CD4-positive, alpha-beta T cell treated with Interleukin-2 at 100 ng/mL for 4 hours (primary cell): ENCODE data around the gene USP17L22.
"Not testable (repeated sequence)": the region's sequence is repeated elsewhere in the genome, so short reads cannot be mapped to it uniquely, and the experiment has no call there.

Experiments
- DNase-seq: peaks from one replicate; pipeline ENCODE4 v3.0.0-alpha.2; 2020; ENCODE audit warnings: low spot score

The USP17L22 gene, protein sequence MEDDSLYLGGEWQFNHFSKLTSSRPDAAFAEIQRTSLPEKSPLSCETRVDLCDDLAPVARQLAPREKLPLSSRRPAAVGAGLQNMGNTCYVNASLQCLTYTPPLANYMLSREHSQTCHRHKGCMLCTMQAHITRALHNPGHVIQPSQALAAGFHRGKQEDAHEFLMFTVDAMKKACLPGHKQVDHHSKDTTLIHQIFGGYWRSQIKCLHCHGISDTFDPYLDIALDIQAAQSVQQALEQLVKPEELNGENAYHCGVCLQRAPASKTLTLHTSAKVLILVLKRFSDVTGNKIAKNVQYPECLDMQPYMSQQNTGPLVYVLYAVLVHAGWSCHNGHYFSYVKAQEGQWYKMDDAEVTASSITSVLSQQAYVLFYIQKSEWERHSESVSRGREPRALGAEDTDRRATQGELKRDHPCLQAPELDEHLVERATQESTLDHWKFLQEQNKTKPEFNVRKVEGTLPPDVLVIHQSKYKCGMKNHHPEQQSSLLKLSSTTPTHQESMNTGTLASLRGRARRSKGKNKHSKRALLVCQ

DNA sequence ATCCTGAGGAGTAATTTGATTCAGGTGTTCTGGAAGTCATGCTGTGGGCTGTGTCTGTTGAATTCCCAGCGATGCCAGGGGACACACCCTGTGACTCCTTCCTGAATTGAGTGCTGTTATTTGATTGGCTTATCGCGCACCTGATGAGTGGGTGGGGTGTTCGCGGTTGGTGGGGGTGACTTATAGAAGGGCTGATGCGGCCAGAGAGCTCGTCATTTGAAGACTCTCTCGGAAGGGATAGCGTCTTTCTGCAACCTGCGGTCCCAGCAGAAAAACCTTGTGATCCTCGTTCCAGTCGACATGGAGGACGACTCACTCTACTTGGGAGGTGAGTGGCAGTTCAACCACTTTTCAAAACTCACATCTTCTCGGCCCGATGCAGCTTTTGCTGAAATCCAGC, at the start of gene USP17L22:
USP17L22 (plus strand) TSS at position 301 of the 400 bp plus-strand sequence; CDS start at position 301, 0 bp downstream.
- DNase-seq: not testable (repeated sequence)

DNA sequence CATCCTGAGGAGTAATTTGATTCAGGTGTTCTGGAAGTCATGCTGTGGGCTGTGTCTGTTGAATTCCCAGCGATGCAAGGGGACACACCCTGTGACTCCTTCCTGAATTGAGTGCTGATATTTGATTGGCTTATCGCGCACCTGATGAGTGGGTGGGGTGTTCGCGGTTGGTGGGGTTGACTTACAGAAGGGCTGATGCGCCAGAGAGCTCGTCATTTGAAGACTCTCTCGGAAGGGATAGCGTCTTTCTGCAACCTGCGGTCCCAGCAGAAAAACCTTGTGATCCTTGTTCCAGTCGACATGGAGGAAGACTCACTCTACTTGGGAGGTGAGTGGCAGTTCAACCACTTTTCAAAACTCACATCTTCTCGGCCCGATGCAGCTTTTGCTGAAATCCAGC, 47.6 kb upstream of the USP17L22 start, which contains the start of gene USP17L12:
USP17L12 (plus strand) TSS at position 301 of the 400 bp plus-strand sequence; CDS start at position 301, 0 bp downstream.
- not testable (repeated sequence) for DNase-seq

DNA sequence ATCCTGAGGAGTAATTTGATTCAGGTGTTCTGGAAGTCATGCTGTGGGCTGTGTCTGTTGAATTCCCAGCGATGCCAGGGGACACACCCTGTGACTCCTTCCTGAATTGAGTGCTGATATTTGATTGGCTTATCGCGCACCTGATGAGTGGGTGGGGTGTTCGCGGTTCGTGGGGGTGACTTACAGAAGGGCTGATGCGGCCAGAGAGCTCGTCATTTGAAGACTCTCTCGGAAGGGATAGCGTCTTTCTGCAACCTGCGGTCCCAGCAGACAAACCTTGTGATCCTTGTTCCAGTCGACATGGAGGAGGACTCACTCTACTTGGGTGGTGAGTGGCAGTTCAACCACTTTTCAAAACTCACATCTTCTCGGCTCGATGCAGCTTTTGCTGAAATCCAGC, 42.8 kb upstream of the USP17L22 start, which contains the start of gene USP17L13:
USP17L13 (plus strand) TSS at position 301 of the 400 bp plus-strand sequence; CDS start at position 301, 0 bp downstream.
- DNase-seq: not testable (repeated sequence)

DNA sequence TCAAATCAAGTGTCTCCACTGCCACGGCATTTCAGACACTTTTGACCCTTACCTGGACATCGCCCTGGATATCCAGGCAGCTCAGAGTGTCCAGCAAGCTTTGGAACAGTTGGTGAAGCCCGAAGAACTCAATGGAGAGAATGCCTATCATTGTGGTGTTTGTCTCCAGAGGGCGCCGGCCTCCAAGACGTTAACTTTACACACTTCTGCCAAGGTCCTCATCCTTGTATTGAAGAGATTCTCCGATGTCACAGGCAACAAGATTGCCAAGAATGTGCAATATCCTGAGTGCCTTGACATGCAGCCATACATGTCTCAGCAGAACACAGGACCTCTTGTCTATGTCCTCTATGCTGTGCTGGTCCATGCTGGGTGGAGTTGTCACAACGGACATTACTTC, 37.2 kb upstream of the USP17L22 start:
- not testable (repeated sequence) for DNase-seq

DNA sequence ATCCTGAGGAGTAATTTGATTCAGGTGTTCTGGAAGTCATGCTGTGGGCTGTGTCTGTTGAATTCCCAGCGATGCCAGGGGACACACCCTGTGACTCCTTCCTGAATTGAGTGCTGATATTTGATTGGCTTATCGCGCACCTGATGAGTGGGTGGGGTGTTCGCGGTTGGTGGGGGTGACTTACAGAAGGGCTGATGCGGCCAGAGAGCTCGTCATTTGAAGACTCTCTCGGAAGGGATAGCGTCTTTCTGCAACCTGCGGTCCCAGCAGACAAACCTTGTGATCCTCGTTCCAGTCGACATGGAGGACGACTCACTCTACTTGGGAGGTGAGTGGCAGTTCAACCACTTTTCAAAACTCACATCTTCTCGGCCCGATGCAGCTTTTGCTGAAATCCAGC, 33.3 kb upstream of the USP17L22 start, which contains the start of gene USP17L15:
USP17L15 (plus strand) TSS at position 301 of the 400 bp plus-strand sequence; CDS start at position 301, 0 bp downstream.
- DNase-seq: not testable (repeated sequence)

DNA sequence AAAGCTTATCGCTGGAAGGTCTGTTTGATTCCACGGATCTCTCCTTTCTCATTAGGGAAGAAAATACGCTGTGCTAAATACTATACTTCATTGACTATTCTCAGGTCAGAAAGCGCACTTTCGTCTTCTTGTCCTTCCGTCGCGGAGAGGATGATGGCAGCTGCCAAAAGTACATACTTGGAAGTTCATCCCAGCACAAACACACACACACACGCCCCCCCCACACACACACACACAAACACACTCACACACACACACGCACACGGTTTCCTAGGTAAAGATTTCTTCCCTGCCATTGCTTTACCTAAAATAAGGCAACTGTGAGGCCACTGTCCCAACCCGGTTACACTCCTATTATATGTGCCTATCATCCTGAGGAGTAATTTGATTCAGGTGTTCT, 29.0 kb upstream of the USP17L22 start:
- DNase-seq: peak; percentile 18

DNA sequence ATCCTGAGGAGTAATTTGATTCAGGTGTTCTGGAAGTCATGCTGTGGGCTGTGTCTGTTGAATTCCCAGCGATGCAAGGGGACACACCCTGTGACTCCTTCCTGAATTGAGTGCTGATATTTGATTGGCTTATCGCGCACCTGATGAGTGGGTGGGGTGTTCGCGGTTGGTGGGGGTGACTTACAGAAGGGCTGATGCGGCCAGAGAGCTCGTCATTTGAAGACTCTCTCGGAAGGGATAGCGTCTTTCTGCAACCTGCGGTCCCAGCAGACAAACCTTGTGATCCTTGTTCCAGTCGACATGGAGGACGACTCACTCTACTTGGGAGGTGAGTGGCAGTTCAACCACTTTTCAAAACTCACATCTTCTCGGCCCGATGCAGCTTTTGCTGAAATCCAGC, 23.8 kb upstream of the USP17L22 start, which contains the start of gene USP17L17:
USP17L17 (plus strand) TSS at position 301 of the 400 bp plus-strand sequence; CDS start at position 301, 0 bp downstream.
- not testable (repeated sequence) for DNase-seq

DNA sequence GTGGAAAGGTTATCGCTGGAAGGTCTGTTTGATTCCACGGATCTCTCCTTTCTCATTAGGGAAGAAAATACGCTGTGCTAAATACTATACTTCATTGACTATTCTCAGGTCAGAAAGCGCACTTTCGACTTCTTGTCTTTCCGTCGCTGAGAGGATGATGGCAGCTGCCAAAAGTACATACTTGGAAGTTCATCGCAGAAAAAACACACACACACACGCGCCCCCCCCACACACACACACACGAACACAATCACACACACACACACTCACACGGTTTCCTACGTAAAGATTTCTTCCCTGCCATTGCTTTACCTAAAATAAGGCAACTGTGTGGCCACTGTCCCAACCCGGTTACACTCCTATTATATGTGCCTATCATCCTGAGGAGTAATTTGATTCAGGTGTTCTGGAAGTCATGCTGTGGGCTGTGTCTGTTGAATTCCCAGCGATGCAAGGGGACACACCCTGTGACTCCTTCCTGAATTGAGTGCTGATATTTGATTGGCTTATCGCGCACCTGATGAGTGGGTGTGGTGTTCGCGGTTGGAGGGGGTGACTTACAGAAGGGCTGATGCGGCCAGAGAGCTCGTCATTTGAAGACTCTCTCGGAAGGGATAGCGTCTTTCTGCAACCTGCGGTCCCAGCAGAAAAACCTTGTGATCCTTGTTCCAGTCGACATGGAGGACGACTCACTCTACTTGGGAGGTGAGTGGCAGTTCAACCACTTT, 19.3 kb upstream of the USP17L22 start, which contains the start of gene USP17L18:
USP17L18 (plus strand) TSS at position 678 of the 728 bp plus-strand sequence; CDS start at position 678, 0 bp downstream.
- DNase-seq: peak; percentile 0

DNA sequence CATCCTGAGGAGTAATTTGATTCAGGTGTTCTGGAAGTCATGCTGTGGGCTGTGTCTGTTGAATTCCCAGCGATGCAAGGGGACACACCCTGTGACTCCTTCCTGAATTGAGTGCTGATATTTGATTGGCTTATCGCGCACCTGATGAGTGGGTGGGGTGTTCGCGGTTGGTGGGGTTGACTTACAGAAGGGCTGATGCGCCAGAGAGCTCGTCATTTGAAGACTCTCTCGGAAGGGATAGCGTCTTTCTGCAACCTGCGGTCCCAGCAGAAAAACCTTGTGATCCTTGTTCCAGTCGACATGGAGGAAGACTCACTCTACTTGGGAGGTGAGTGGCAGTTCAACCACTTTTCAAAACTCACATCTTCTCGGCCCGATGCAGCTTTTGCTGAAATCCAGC, 14.3 kb upstream of the USP17L22 start, which contains the start of gene USP17L19:
USP17L19 (plus strand) TSS at position 301 of the 400 bp plus-strand sequence; CDS start at position 301, 0 bp downstream.
- DNase-seq: not testable (repeated sequence)

DNA sequence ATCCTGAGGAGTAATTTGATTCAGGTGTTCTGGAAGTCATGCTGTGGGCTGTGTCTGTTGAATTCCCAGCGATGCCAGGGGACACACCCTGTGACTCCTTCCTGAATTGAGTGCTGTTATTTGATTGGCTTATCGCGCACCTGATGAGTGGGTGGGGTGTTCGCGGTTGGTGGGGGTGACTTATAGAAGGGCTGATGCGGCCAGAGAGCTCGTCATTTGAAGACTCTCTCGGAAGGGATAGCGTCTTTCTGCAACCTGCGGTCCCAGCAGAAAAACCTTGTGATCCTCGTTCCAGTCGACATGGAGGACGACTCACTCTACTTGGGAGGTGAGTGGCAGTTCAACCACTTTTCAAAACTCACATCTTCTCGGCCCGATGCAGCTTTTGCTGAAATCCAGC, 9.6 kb upstream of the USP17L22 start, which contains the start of gene USP17L20:
USP17L20 (plus strand) TSS at position 301 of the 400 bp plus-strand sequence; CDS start at position 301, 0 bp downstream.
- DNase-seq: not testable (repeated sequence)

DNA sequence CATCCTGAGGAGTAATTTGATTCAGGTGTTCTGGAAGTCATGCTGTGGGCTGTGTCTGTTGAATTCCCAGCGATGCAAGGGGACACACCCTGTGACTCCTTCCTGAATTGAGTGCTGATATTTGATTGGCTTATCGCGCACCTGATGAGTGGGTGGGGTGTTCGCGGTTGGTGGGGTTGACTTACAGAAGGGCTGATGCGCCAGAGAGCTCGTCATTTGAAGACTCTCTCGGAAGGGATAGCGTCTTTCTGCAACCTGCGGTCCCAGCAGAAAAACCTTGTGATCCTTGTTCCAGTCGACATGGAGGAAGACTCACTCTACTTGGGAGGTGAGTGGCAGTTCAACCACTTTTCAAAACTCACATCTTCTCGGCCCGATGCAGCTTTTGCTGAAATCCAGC, 4.8 kb upstream of the USP17L22 start, which contains the start of gene USP17L21:
USP17L21 (plus strand) TSS at position 301 of the 400 bp plus-strand sequence; CDS start at position 301, 0 bp downstream.
- DNase-seq: not testable (repeated sequence)

DNA sequence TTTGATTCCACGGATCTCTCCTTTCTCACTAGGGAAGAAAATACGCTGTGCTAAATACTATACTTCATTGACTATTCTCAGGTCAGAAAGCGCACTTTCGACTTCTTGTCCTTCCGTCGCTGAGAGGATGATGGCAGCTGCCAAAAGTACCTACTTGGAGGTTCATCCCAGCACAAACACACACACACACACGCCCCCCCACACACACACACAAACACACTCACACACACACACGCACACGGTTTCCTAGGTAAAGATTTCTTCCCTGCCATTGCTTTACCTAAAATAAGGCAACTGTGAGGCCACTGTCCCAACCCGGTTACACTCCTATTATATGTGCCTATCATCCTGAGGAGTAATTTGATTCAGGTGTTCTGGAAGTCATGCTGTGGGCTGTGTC, 4.3 kb downstream of the USP17L22 start:
- not testable (repeated sequence) for DNase-seq
